ENCODE results near the gene SLC12A7. TPM values are rescaled to one million over a fixed set of nuclear protein-coding genes. Genes with fewer than 3 reads are reported as not detected.
A peak's percentile ranks its signal among the peaks of the same experiment; 100 is the strongest.

SLC12A7 gene
- total RNA-seq, 5 donors from 2014 or later (not counting 1 experiment from before 2014, with no cell fraction given) = 33.7 to 97.4 (median 41.2) TPM

- H3K9me3 ChIP-seq = no peaks in the 10 kb centered on the region
- no peak overlapping the region for H3K4me3 Mint-ChIP-seq
- H3K27me3 ChIP-seq (replicated peaks in 1 of 2; ENCODE audit: control insufficient read depth in 2 of 2, extremely low read depth in 1 of 2, insufficient read depth in 2 of 2, low read length in 1 of 2) = peaks cover 0 to 11% of the 10 kb centered on the region in 2 experiments
- DNase-seq = no peak
- H3K36me3 Mint-ChIP-seq = no peaks in the 10 kb centered on the region
- H3K4me1 Mint-ChIP-seq = no peaks in the 10 kb centered on the region
- ATAC-seq (replicated peaks in 1 of 4) = no peak
- ChIA-PET CTCF (interaction anchor here in 1 of 2 donors (0.7 kb wide), 1 partner anchor 120 kb away, joined by 4 read pairs; no protein-coding TSS in a partner anchor), POLR2A (no interaction called here)
- WGBS (ENCODE audit: insufficient coverage) = 82% methylated on average over 32 of the region's 37 CpGs
- H3K4me3 ChIP-seq (ENCODE audit: control insufficient read depth in 1 of 2, extremely low read depth in 1 of 2, low read length in 1 of 2) = no peak overlapping the region
- H3K27me3 Mint-ChIP-seq = no peaks in the 10 kb centered on the region
- H3K27ac Mint-ChIP-seq = no peak overlapping the region
- H3K27ac ChIP-seq (ENCODE audit: low read length) = no peak overlapping the region
- no peaks in the 10 kb centered on the region for H3K36me3 ChIP-seq (ENCODE audit: control insufficient read depth in 2 of 2, extremely low read depth in 1 of 2, insufficient read depth in 1 of 2, low read length in 1 of 2)
- no peaks in the 10 kb centered on the region for H3K9me3 Mint-ChIP-seq
- H3K4me1 ChIP-seq (ENCODE audit: control insufficient read depth in 1 of 2, extremely low read depth in 1 of 2, insufficient read depth in 2 of 2, low read length in 2 of 2) = no peaks in the 10 kb centered on the region
Observed at GRCh38 chr5:1019001-1019905, 92.6 kb downstream of the SLC12A7 start.

- CTCF ChIA-PET = no interaction called here
- H3K36me3 ChIP-seq (ENCODE audit: control insufficient read depth in 2 of 2, extremely low read depth in 1 of 2, insufficient read depth in 1 of 2, low read length in 1 of 2) = no peaks in the 10 kb centered on the region
- WGBS (ENCODE audit: insufficient coverage) = 77% methylated on average over 9 of the region's 9 CpGs
- DNase-seq = peak in 1 of 35 experiments; percentile 2
- no peak overlapping the region for H3K4me3 Mint-ChIP-seq
- H3K27ac ChIP-seq (ENCODE audit: low read length) = no peak overlapping the region
- no peaks in the 10 kb centered on the region for H3K27me3 Mint-ChIP-seq
- H3K9me3 Mint-ChIP-seq = no peaks in the 10 kb centered on the region
- H3K36me3 Mint-ChIP-seq = no peaks in the 10 kb centered on the region
- POLR2A ChIA-PET = no interaction called here
- H3K27me3 ChIP-seq (replicated peaks in 1 of 2; ENCODE audit: control insufficient read depth in 2 of 2, extremely low read depth in 1 of 2, insufficient read depth in 2 of 2, low read length in 1 of 2) = peaks cover 0 to 16% of the 10 kb centered on the region in 2 experiments
- H3K27ac Mint-ChIP-seq = no peak overlapping the region
- no peaks in the 10 kb centered on the region for H3K9me3 ChIP-seq
- H3K4me3 ChIP-seq (ENCODE audit: control insufficient read depth in 1 of 2, extremely low read depth in 1 of 2, low read length in 1 of 2) = no peak overlapping the region
- H3K4me1 ChIP-seq (ENCODE audit: control insufficient read depth in 1 of 2, extremely low read depth in 1 of 2, insufficient read depth in 2 of 2, low read length in 2 of 2) = no peaks in the 10 kb centered on the region
- H3K4me1 Mint-ChIP-seq = no peaks in the 10 kb centered on the region
- ATAC-seq (replicated peaks in 1 of 4) = no peak
Observed at GRCh38 chr5:1018596-1018995, 93.3 kb downstream of the SLC12A7 start.

GRCh38 chr5:1017691-1018455 lies 94.0 kb downstream of the SLC12A7 start:
- CTCF ChIA-PET = no interaction called here
- no peak overlapping the region for H3K27ac Mint-ChIP-seq
- 76% methylated on average over 12 of the region's 19 CpGs for WGBS (ENCODE audit: insufficient coverage)

GRCh38 chr5:1017056-1017455 lies 94.8 kb downstream of the SLC12A7 start:
- H3K27ac ChIP-seq (ENCODE audit: low read length) = no peak overlapping the region
- Mint-ChIP-seq H3K27me3 (peaks cover 0 to 4% of the 10 kb centered on the region in 2 donors), H3K4me3 (no peak overlapping the region), H3K4me1 (no peaks in the 10 kb centered on the region), H3K36me3 (no peaks in the 10 kb centered on the region), H3K27ac (no peak overlapping the region), H3K9me3 (no peaks in the 10 kb centered on the region)
- no peaks in the 10 kb centered on the region for H3K4me1 ChIP-seq (ENCODE audit: control insufficient read depth in 1 of 2, extremely low read depth in 1 of 2, insufficient read depth in 2 of 2, low read length in 2 of 2)
- no peak overlapping the region for H3K4me3 ChIP-seq (ENCODE audit: control insufficient read depth in 1 of 2, extremely low read depth in 1 of 2, low read length in 1 of 2)
- H3K9me3 ChIP-seq = no peaks in the 10 kb centered on the region
- no peak for ATAC-seq (replicated peaks in 1 of 4)
- no peak for DNase-seq
- ChIA-PET POLR2A (no interaction called here), CTCF (no interaction called here)
- H3K27me3 ChIP-seq (replicated peaks in 1 of 2; ENCODE audit: control insufficient read depth in 2 of 2, extremely low read depth in 1 of 2, insufficient read depth in 2 of 2, low read length in 1 of 2) = peaks cover 0 to 32% of the 10 kb centered on the region in 2 experiments
- no peaks in the 10 kb centered on the region for H3K36me3 ChIP-seq (ENCODE audit: control insufficient read depth in 2 of 2, extremely low read depth in 1 of 2, insufficient read depth in 1 of 2, low read length in 1 of 2)
- 67% methylated on average over 12 of the region's 12 CpGs for WGBS (ENCODE audit: insufficient coverage)

More at GRCh38 chr5:1017691-1018455, 94.0 kb downstream of the SLC12A7 start:
- Mint-ChIP-seq H3K36me3 (no peaks in the 10 kb centered on the region), H3K4me3 (no peak overlapping the region), H3K27me3 (peaks cover 0 to under 1% of the 10 kb centered on the region in 2 donors), H3K9me3 (no peaks in the 10 kb centered on the region), H3K4me1 (no peaks in the 10 kb centered on the region)
- Histone ChIP-seq H3K27ac (ENCODE audit: low read length) (no peak overlapping the region), H3K4me3 (ENCODE audit: control insufficient read depth in 1 of 2, extremely low read depth in 1 of 2, low read length in 1 of 2) (no peak overlapping the region), H3K4me1 (ENCODE audit: control insufficient read depth in 1 of 2, extremely low read depth in 1 of 2, insufficient read depth in 2 of 2, low read length in 2 of 2) (no peaks in the 10 kb centered on the region), H3K27me3 (replicated peaks in 1 of 2; ENCODE audit: control insufficient read depth in 2 of 2, extremely low read depth in 1 of 2, insufficient read depth in 2 of 2, low read length in 1 of 2) (peaks cover 0 to 23% of the 10 kb centered on the region in 2 experiments), H3K9me3 (no peaks in the 10 kb centered on the region), H3K36me3 (ENCODE audit: control insufficient read depth in 2 of 2, extremely low read depth in 1 of 2, insufficient read depth in 1 of 2, low read length in 1 of 2) (no peaks in the 10 kb centered on the region)
- ATAC-seq (replicated peaks in 1 of 4) (no peak), DNase-seq (peak in 1 of 35 experiments; percentile 1)
- POLR2A ChIA-PET = no interaction called here

- Mint-ChIP-seq H3K9me3 (no peaks in the 10 kb centered on the region), H3K4me1 (no peaks in the 10 kb centered on the region)
- 73% methylated on average over 7 of the region's 16 CpGs for WGBS (ENCODE audit: insufficient coverage)
Observed at GRCh38 chr5:1016476-1016875, 95.4 kb downstream of the SLC12A7 start.

GRCh38 chr5:1016036-1016435 lies 95.8 kb downstream of the SLC12A7 start:
- DNase-seq = no peak
- Mint-ChIP-seq H3K4me1 (peaks cover 3 to 4% (median 4%) of the 10 kb centered on the region in 3 donors), H3K27me3 (peaks cover 8 to 12% of the 10 kb centered on the region in 2 donors), H3K9me3 (no peaks in the 10 kb centered on the region), H3K27ac (no peak overlapping the region), H3K4me3 (no peak overlapping the region), H3K36me3 (no peaks in the 10 kb centered on the region)
- H3K9me3 ChIP-seq = no peaks in the 10 kb centered on the region
- no peak overlapping the region for H3K4me3 ChIP-seq (ENCODE audit: control insufficient read depth in 1 of 2, extremely low read depth in 1 of 2, low read length in 1 of 2)
- no peak for ATAC-seq (replicated peaks in 1 of 4)
- ChIA-PET CTCF (no interaction called here), POLR2A (no interaction called here)
- H3K27me3 ChIP-seq (replicated peaks in 1 of 2; ENCODE audit: control insufficient read depth in 2 of 2, extremely low read depth in 1 of 2, insufficient read depth in 2 of 2, low read length in 1 of 2) = peaks cover 0 to 42% of the 10 kb centered on the region in 2 experiments
- 90% methylated on average over 11 of the region's 19 CpGs for WGBS (ENCODE audit: insufficient coverage)
- H3K4me1 ChIP-seq (ENCODE audit: control insufficient read depth in 1 of 2, extremely low read depth in 1 of 2, insufficient read depth in 2 of 2, low read length in 2 of 2) = no peaks in the 10 kb centered on the region
- H3K36me3 ChIP-seq (ENCODE audit: control insufficient read depth in 2 of 2, extremely low read depth in 1 of 2, insufficient read depth in 1 of 2, low read length in 1 of 2) = no peaks in the 10 kb centered on the region
- H3K27ac ChIP-seq (ENCODE audit: low read length) = no peak overlapping the region

More at GRCh38 chr5:1016476-1016875, 95.4 kb downstream of the SLC12A7 start:
- no peak overlapping the region for H3K4me3 ChIP-seq (ENCODE audit: control insufficient read depth in 1 of 2, extremely low read depth in 1 of 2, low read length in 1 of 2)
- ATAC-seq (replicated peaks in 1 of 4) = no peak
- H3K27me3 Mint-ChIP-seq = peaks cover 3 to 7% of the 10 kb centered on the region in 2 donors
- CTCF ChIA-PET = no interaction called here
- H3K27ac Mint-ChIP-seq = no peak overlapping the region
- DNase-seq = no peak
- no peaks in the 10 kb centered on the region for H3K36me3 ChIP-seq (ENCODE audit: control insufficient read depth in 2 of 2, extremely low read depth in 1 of 2, insufficient read depth in 1 of 2, low read length in 1 of 2)
- no peaks in the 10 kb centered on the region for H3K4me1 ChIP-seq (ENCODE audit: control insufficient read depth in 1 of 2, extremely low read depth in 1 of 2, insufficient read depth in 2 of 2, low read length in 2 of 2)
- no peaks in the 10 kb centered on the region for H3K9me3 ChIP-seq
- H3K4me3 Mint-ChIP-seq = no peak overlapping the region
- POLR2A ChIA-PET = no interaction called here
- peaks cover 0 to 37% of the 10 kb centered on the region in 2 experiments for H3K27me3 ChIP-seq (replicated peaks in 1 of 2; ENCODE audit: control insufficient read depth in 2 of 2, extremely low read depth in 1 of 2, insufficient read depth in 2 of 2, low read length in 1 of 2)
- H3K36me3 Mint-ChIP-seq = no peaks in the 10 kb centered on the region
- H3K27ac ChIP-seq (ENCODE audit: low read length) = no peak overlapping the region
